Breast epithelium (tissue), 3 donors: ENCODE measurements around the gene FAM107A.

Experiments
- CTCF ChIP-seq, 3 donors: fragments of 450-650 bp; IDR thresholded peaks; one replicate each; pipeline ENCODE4 v1.5.1; 2016 to 2017; ENCODE audit warnings: antibody characterized with exemption in 3 of 3, mild to moderate bottlenecking in 3 of 3, moderate library complexity in 3 of 3
- POLR2A ChIP-seq: fragments of 450-650 bp; IDR thresholded peaks from one replicate; pipeline ENCODE4 v1.6.1; 2016; ENCODE audit warnings: antibody characterized with exemption, mild to moderate bottlenecking, moderate library complexity

GRCh38 chr3:58553003-58553402 is 24.2 kb downstream of the FAM107A start:
- no peak for TF ChIP-seq POLR2A
- TF ChIP-seq CTCF (IDR thresholded peaks at IDR 0.05), result no peak
